HG03103 (cell line): ENCODE data around the gene RIPOR1.

Experiments
- ATAC-seq: cut with Tn5 transposase; IDR thresholded peaks from one replicate; pipeline ENCODE4 v1.9.1; 2021; ENCODE audit warnings: low read depth; ENCODE audit not compliant: unreplicated experiment

RIPOR1 gene

DNA sequence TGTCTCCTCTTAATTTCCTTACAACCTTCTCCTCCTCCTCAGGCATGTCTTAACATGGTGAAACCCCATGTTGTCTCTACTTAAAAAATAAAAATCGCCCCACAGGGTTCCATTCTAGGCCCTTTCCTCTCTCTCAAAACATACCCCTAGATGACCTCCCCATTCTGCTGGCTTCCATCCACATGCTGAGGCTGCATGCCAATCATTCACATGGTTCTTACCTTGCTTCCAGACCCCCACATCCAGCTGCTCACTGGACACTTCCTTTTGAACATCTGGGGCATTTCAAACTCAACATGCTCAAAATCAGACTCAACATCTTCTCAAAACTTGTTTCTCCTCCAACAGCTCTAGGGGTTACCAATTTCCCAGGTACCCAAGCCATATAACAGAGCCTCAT, 21.3 kb downstream of the RIPOR1 start:
- ATAC-seq, result no peak

DNA sequence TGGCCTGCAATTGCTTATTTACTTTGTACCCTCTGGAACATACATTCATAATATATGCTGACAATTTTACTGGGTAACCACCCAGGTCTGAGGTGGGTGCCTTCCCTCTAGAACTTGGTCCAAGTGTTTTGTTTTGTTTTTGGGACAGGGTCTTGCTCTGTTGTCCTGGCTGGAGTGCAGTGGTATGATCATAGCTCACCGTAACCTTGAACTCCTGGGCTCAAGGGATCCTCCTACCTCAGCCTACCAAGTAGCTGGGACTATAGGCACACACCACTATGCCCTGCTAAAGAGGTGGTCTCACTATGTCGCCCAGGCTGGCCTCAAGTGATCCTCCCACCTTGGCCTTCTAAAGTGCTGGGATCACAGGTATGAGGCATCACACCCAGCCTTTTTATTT, 22.5 kb downstream of the RIPOR1 start:
- no peak for ATAC-seq

DNA sequence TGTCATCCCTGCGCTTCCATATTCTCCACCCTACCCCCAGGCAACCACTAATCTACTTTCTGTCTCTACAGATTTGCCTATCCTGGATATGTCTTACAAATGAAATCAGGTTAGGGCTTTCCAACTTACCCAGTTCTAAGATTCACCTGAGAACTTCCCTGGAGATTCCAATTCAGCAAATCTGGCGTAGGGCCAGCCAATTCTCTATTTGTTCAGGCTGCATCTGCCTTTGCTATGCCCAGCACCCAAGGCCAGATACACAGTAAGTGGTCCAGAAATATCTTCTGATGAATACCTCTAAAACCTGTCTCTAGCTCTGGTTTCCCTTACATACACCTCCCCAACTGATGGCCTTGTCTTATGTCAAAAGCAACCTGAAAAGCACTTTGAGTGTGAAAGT, 23.3 kb downstream of the RIPOR1 start:
- no peak for ATAC-seq

DNA sequence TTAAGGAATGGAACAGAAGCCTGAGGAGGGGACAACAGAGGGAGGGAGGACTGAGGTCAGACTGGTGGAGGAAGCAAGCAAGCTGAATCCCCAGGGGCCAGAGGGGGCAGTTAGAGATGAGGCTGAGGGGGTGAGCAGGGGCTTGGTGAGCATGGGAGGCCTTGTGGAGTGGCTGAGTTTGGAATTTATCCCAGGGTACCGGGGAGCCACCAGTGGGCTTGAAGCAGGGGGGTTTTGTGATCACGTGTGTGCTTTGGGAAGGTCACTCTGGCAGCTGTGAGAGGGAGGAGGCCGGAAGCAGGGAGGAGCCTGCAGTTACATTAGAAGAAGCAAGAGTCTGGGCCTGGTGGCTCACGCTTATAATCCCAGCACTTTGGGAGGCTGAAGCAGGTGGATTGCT, 23.8 kb downstream of the RIPOR1 start:
- ATAC-seq, result no peak

DNA sequence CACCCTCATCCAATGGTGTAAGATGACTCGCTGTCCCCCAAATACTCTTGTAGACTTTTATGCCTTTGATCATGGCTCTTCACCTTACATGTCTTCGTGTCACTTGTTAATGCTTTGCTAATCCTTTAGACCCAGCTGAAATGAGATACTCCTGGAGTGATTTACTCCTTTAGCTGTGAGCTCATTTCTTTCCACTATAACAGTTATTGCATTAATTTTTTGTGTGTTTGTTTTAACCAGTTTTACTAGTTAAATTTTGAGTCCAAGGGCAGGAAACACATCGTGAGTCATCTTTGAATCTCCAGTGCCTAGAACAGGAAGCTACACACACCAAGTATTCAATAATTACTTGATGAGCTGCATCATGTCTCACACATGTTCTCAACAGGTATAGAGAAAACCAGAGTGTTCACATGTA, 27.2 kb downstream of the RIPOR1 start:
- ATAC-seq, result no peak

DNA sequence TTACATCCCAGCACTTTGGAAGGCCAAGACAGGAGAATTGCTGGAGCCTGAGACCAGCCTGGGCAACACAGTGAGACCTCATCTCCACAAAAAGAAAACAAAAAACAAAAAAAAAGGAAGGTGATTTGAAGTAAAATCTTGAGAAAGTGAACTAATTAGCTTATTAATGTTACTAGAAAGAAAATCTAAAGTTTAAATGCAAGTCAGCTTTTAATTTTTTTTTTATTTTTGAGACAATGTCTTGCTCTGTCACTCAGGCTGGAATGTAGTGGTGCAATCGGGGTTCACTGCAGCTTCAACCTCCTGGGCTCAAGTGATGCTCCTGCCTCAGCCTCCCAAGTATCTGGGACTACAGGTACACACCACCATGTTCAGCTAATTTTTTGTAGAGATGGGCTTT, 30.2 kb downstream of the RIPOR1 start:
- no peak for ATAC-seq

DNA sequence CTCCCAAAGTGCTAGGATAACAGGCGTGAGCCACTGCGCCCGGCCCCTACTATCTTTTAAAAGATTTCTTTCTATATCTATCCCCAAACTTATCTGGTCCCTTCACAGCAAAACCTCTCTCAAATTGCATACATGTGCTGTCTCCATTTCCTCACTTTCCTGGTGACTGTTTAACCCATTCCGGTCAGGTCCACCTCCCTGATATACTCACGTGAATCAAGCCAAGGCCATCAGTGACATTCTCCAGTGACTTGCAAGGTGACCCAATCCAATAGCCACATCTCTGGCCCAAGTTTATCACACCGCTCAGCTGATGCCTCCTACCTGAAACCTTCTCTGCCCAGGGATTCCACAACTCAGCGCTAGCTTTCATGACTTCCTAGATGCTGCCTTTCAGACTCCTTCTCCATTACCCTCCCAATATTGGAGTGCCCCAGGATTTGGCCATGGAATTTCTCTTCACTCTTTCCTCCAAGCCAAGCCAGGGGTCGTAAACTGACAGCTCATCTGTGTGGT, 32.3 kb downstream of the RIPOR1 start:
- no peak for ATAC-seq

DNA sequence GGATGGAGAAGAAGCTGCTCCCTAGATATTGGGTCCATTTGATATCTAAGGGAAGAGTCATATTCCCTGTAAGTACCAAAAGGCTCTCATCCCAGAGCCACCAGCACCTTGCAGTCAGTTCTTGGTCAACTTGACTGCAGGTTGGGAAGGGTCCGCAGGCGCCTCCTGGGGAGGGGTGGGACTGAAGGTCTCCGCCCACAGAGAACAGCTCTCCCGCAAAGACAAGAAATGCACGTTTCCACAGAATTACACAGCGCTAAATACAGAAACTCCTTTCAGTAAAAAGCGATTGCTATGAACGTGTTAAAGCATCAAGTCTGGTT, 32.8 kb downstream of the RIPOR1 start:
- ATAC-seq, result no peak

DNA sequence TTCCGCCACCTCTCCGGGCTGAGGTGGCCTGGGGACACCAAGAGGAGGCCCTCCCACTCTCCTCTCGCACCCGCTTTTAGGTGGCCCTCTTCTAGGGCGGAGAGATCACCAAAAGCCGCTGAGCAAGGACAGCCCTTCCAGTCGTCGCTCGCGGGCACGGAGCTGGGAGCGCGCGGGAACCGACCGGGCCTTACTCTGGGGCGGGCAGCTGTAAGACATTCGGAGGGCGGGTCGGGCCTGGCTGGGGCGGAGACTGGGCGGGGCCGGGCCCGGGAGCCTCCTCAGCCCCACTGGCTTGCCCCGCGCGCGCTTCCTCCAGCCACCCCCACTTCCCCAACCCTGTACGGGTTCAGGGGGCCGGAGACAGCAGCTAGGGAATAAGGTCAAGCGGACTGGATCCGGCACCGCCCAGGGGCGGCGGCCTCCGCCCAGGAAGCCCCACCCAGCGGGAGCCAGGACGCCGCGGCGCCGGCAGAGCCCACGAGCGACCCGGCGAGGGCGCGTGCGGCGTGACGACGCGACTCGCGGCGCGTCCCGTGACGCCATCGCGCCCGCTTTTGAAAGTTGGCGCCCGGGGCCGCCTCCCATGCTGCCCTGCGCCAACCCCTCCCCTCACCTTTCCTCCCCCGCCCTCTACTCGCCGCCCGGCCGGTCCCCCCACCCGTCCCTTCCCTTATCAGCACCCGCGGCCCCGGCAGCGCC, 33.3 kb downstream of the RIPOR1 start:
- ATAC-seq, result peak; percentile 71

DNA sequence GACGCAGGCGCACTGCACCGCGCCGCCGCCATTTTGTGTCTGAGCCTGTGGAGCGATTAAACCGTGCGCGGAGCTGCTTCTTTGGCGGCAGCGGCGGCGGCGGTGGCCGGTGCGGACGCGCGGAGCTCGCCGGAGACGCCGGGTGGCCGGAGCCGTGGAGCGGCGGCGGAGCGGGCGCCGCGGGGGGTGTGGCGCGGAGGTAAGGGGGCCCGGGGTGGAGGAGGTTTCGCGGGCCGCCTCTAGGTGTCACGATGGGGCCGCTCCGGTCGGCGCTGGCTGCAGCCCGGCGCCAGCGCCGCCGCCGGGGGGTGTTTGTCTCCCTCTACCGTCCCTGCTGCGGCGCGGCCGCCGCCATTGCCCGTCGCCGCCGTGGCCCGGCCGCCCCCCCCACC, 33.9 kb downstream of the RIPOR1 start, which contains the start of gene CTCF:
Gene CTCF, plus strand, starts transcription at position 1 of the 392 bp plus-strand sequence. CDS start 48,307 bp downstream, outside the sequence.
- peak; percentile 40 for ATAC-seq

DNA sequence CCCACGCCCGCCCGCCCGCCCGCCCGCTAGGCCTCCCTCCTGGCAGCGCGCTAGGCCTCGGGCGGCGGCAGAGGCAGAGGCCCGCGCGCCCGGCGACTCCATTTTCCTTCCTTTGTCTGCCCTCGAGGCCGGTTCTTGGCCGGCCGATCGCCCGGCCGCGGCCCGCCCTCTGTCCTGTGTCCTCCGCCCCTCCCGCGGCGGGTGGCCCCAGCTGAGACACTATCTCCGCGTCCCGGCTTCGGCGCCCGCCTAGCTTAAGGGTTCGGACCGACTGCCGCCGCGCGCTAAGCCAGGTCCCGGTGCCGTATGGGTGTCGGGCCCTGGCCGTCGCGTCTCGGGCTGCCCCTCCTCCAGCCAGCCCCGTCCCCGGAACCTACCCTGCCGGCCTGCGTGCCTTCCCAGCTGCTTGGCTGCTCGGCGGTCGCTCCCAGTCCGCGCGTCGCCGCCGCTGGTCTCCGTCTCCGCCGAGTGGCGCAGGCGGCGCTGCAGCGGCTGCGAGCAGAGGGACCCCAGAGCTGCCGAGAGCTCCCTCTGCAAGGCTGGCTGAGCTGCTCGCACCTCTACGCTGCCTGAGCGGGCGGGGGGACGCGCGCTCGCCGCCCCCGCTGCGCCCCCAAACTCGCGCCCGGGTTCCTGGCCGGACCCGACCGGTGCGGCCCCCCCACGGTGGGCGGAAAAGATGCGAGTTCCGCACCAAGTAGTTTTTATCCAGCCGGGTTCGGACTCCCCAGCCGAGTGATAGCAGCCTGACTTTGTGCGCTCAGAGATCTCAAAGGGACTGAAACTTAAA, 34.5 kb downstream of the RIPOR1 start:
- ATAC-seq, result peak; percentile 8

DNA sequence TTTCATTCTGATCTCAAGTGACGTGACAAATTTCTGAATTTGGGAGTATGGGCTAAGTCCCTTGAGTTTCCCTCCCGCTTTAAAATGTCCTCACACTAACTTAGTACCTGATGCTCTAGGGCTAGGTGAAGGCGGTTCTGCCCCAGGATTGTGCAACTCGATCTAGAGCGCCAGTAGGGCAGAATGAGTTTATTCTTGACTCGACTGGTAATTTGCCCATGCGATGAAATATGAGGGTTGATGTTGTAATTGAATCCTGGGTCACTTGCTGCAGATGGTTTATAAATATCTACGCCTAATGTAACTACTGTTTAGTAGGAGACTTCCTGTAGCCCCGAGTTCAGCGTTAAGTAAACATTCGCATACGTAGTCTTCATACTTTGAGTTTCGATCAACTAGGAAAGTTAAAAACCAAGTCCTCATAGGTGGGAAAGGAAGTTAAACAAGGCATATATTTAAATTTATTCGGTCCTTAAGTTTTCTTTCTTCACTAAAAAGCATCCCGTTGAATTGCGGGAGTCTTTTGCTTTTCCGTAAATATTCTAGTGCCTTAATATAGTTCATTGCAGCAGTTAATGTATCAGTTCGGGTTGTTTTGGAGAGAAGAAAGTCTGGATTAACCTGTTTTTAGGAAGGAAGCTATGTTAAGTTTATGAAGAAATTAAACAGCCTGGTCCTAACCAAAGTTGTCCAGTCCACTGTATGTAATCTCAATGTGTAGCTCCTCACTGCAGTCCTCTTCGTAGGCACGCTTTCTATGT, 35.3 kb downstream of the RIPOR1 start:
- ATAC-seq, result no peak

DNA sequence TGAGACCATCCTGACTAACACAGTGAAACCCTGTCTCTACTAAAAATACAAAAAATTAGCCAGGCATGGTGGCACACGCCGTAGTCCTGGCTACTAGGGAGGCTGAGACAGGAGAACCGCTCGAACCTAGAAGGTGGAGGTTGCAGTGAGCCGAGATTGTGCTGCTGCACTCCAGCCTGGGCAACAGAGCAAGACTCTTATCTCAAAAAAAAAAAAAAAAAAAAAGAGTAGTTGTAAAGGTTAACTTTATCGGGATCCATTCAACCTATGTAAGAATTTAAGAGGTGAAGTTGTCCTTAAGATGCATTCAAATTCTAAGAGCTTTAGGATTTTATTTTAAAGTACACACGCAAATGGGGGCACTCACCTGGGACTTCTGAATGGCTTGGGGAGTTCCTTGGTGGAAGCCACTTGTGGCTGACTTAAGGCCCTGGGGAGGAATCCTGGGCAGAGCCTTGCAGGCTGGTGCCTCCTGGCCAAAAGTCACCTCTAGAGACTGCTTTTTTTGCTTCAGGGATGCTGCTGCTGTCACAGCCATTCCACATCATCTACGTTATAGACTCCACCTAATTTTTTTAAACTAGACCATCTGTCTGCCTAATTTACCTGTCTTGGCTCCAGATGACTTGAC, 37.0 kb downstream of the RIPOR1 start:
- ATAC-seq, result no peak

DNA sequence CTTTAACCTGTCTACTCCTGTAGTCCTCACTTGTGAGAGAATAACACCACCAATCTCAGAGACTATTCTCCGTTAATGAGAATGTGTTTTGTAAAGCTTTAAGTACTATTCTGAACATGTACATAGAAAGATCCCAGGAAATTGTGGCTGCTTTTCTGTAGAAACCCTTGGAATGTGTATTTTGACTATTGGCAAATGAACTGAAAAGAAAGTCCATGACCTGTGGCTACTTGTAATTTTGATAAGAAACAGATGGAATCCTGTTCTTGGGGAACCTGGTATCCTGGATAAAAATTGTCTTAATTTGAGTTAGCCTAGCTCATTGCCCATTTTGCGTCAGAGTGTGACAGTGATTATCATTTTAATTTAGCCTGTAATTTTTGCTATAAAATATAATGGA, 42.8 kb downstream of the RIPOR1 start:
- no peak for ATAC-seq

DNA sequence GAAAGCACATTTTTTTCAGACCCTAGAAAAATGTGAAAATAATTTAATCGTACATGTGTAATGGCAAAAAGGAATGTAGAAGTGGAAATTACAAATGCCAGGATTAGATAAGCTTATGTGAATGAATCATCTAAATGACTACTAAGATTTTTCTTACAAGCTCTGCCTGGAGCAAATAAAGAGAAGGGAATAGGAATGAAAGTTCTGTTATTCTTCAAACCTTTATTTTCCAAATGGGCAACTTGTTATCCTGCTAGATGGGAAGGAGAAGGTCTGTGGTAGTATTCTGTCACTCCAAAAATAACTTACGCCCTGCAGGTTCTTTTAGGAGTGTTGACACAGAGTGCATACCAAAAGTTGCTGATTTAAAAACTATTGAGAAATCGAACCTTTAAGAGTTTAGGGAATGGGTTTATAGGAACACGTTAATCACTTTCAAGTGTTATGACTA, 43.4 kb downstream of the RIPOR1 start:
- ATAC-seq, result no peak

DNA sequence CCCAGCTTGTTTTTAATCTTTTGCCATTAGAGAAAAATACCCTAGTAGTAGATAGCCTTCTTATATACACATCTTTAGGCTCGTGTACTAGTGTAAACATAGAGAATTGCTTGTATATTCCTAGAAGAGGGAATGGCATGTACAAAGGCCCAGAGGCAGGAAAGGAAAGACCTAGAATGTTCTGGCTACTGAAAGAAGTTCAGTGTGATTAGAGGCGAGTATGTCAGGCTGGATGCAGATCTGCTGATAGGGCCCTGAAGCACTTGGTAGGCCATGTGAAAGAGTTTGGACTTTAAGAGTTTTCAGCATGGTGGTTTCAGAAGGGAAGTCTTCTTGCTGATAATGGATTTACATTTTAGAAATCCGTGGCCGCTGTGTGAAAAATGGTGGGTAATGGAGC, 51.1 kb downstream of the RIPOR1 start:
- no peak for ATAC-seq

DNA sequence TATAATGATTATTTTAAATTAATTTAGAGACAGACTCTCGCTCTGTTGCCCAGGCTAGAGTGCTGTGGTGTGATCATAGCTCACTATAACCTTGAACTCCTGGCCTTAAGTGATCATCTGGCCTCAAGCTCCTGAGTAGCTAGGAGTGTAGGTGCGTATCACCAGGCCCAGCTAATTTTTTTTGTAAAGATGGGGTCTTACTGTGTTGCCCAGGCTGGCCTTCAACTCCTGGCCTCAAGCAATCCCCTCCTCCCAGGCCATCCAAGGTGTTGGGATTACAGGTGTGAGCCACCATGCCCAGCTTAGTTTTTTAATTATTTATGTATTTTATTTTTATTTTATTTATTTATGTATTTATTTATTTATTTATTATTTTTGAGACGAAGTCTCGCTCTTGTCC, 51.6 kb downstream of the RIPOR1 start:
- ATAC-seq, result no peak

DNA sequence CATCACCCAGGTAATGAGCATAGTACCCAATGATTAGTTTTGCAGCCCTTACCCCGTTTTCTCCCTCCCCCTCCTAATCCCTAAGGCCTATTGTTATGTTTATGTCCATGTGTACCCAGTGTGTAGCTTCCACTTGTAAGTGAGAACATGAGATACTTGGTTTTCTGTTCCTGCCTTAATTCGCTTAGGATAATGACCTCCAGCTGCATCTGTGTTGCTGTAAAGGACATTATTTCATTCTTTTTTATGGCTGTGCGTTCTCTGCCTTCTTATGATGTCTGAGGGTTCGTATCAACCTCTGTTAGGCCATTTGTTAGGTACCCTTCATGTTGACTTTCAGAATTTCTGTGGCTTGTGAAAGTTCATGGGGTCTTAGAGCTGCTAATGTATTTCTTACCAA, 64.7 kb downstream of the RIPOR1 start:
- ATAC-seq, result no peak

DNA sequence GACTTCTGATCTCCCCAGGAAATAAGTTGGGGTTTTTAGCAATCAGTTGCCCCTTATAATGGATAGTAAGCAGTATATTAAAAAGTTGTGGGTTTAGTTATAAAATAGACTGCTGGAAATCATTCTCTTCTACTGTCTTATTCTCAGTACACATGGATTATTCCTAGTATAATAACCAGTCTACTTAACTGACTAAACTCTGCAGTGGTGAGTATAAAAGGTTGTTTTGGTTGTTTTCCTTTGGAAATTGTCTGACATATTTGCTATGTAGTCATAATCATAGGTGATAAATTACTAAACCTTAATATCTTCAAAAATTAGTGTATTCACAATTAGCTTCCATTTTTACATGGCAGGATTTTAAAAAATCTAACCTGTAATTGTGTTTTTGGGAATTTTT, 65.1 kb downstream of the RIPOR1 start:
- no peak for ATAC-seq

DNA sequence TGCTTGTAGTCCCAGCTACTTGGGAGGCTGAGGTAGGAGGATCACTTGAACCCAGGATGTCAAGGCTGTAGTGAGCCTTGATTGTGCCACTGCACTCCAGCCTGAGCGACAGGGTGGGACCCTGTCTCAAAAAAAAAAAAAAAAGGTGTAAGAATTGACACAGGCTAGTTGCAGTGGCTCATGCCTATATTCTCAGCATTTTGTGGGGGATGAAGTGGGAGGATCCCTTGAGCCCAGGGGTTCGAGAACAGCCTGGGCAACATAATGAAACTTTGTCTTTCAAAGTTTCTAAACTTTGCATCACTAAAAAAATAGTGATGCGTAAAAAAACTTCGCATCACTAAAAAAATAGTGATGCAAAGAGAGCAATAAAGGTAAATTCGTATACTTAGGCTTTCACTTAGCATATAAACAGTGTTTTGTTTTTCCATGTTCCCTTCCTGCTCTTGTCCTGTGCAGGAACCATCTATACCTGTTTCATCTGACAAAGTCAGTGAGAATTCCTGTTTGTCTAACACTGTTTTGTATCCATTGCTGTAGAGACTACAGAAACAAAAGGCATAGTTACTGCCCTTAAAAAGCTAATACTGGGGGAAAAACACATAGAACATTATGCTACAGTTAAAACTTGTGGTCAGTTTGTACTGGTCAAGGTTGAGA, 65.8 kb downstream of the RIPOR1 start:
- no peak for ATAC-seq
